GM23338 (cell line): ENCODE data around the gene SYT2. TPM values are rescaled to one million over a fixed set of nuclear protein-coding genes. Genes with fewer than 3 reads are reported as not detected.

Source experiments
- ATAC-seq: fragments of 200-7000 bp; cut with Tn5 transposase; 3 replicates; pipeline ENCODE4 v1.9.1; 2020
- DNase-seq: peaks from one replicate; pipeline ENCODE4 v3.0.0-alpha.2; 2015; ENCODE audit warnings: low spot score
- H2AFZ ChIP-seq: fragments of 200-600 bp; sonication (generic); 2 replicates; pipeline ENCODE4 v1.8.0; 2016; ENCODE audit warnings: antibody characterized with exemption, mild to moderate bottlenecking, moderate library complexity
- H3F3A ChIP-seq: fragments of 200-600 bp; sonication (generic); replicated peaks from 2 replicates; pipeline ENCODE4 v1.8.0; 2017; ENCODE audit warnings: antibody characterized with exemption, mixed run types, low read depth
- H3K27ac ChIP-seq: fragments of 200-600 bp; sonication (generic); 2 replicates; pipeline ENCODE4 v1.6.1; 2016; ENCODE audit warnings: low read depth
- H3K27me3 ChIP-seq: fragments of 200-600 bp; sonication (generic); 2 replicates; pipeline ENCODE4 v1.8.0; 2016; ENCODE audit warnings: mild to moderate bottlenecking, mixed run types, moderate library complexity; ENCODE audit not compliant: insufficient read depth
- H3K36me3 ChIP-seq: fragments of 200-600 bp; sonication (generic); 2 replicates; pipeline ENCODE4 v1.8.0; 2016; ENCODE audit warnings: mild to moderate bottlenecking; ENCODE audit not compliant: insufficient read depth
- H3K4me1 ChIP-seq: fragments of 200-600 bp; sonication (generic); 2 replicates; pipeline ENCODE4 v1.8.0; 2016; ENCODE audit warnings: mild to moderate bottlenecking, moderate library complexity; ENCODE audit not compliant: insufficient read depth
- H3K4me2 ChIP-seq: fragments of 200-600 bp; sonication (generic); 2 replicates; pipeline ENCODE4 v1.7.1; 2017; ENCODE audit warnings: mixed run types
- H3K4me3 ChIP-seq: fragments of 200-600 bp; sonication (generic); 2 replicates; pipeline ENCODE4 v1.6.1; 2016; ENCODE audit warnings: mixed run types
- H3K79me2 ChIP-seq: fragments of 200-600 bp; sonication (generic); replicated peaks from 2 replicates; pipeline ENCODE4 v1.8.0; 2017; ENCODE audit warnings: mild to moderate bottlenecking; ENCODE audit not compliant: insufficient read depth
- H3K9me2 ChIP-seq: fragments of 200-600 bp; sonication (generic); 2 replicates; pipeline ENCODE4 v1.8.0; 2017; ENCODE audit not compliant: insufficient read depth
- H4K20me1 ChIP-seq: fragments of 200-600 bp; sonication (generic); replicated peaks from 2 replicates; pipeline ENCODE4 v1.8.0; 2017; ENCODE audit warnings: mild to moderate bottlenecking; ENCODE audit not compliant: insufficient read depth
- H3K27ac Mint-ChIP-seq: 2 replicates; pipeline ENCODE4 v1.8.0; 2020; ENCODE audit warnings: inconsistent platforms, mild to moderate bottlenecking, moderate library complexity, mixed read lengths
- H3K27me3 Mint-ChIP-seq: 3 replicates; pipeline ENCODE4 v1.8.0; 2022; ENCODE audit warnings: low read depth, mild to moderate bottlenecking, moderate library complexity, mixed read lengths, inconsistent platforms; ENCODE audit not compliant: insufficient read depth, poor library complexity
- H3K36me3 Mint-ChIP-seq: 3 replicates; pipeline ENCODE4 v1.8.0; 2021; ENCODE audit warnings: low read depth, mild to moderate bottlenecking, inconsistent platforms, moderate library complexity, mixed read lengths
- H3K4me1 Mint-ChIP-seq: 3 replicates; pipeline ENCODE4 v1.8.0; 2020; ENCODE audit warnings: mild to moderate bottlenecking, inconsistent platforms, mixed read lengths
- H3K4me3 Mint-ChIP-seq: 3 replicates; pipeline ENCODE4 v1.8.0; 2021; ENCODE audit warnings: moderate library complexity, mild to moderate bottlenecking, inconsistent platforms, mixed read lengths
- H3K9me3 Mint-ChIP-seq: 3 replicates; pipeline ENCODE4 v1.8.0; 2020; ENCODE audit warnings: moderate library complexity, mild to moderate bottlenecking, inconsistent platforms, mixed read lengths
- EZH2 ChIP-seq: fragments of 200-600 bp; sonication (generic); IDR thresholded peaks from one replicate; pipeline ENCODE4 v1.8.0; 2017; ENCODE audit warnings: antibody characterized with exemption, mild to moderate bottlenecking, low read depth; ENCODE audit not compliant: unreplicated experiment
- EZH2phosphoT487 ChIP-seq: fragments of 200-600 bp; sonication (generic); IDR thresholded peaks from one replicate; pipeline ENCODE4 v1.8.1; 2018; ENCODE audit warnings: antibody characterized with exemption; ENCODE audit not compliant: unreplicated experiment
- JUNB ChIP-seq: IDR thresholded peaks from one replicate; pipeline ENCODE4 v1.6.1; 2016; ENCODE audit warnings: antibody characterized with exemption; ENCODE audit not compliant: unreplicated experiment
- NANOG ChIP-seq: IDR thresholded peaks from 2 replicates; pipeline ENCODE4 v1.6.1; 2016; ENCODE audit warnings: antibody characterized with exemption, borderline replicate concordance
- POLR2AphosphoS5 ChIP-seq: IDR thresholded peaks from 2 replicates; pipeline ENCODE4 v1.6.1; 2016; ENCODE audit warnings: antibody characterized with exemption, low read depth
- STAT1 ChIP-seq: IDR thresholded peaks from one replicate; pipeline ENCODE4 v1.6.1; 2016; ENCODE audit warnings: antibody characterized with exemption; ENCODE audit not compliant: unreplicated experiment
- ZNF114 ChIP-seq: fragments of 250-450 bp; sonication (Bioruptor Pico); IDR thresholded peaks from 2 replicates; pipeline ENCODE4 v1.5.0; 2020; ENCODE audit warnings: mild to moderate bottlenecking, moderate library complexity
- ZNF331 ChIP-seq: fragments of 250-450 bp; sonication (Bioruptor Pico); IDR thresholded peaks from 2 replicates; pipeline ENCODE4 v1.5.0; 2020; ENCODE audit warnings: low read depth, mild to moderate bottlenecking, moderate library complexity
- ZNF462 ChIP-seq: fragments of 250-450 bp; sonication (Bioruptor Pico); IDR thresholded peaks from 2 replicates; pipeline ENCODE4 v1.5.0; 2020; ENCODE audit warnings: mild to moderate bottlenecking, moderate library complexity
- polyA plus RNA-seq: library from polyadenylated mRNA; unstranded; fragments of >200 nt; fragmentation: Nextera tagmentation; extraction: Ambion mirVana; gene quantifications from 2 replicates; pipeline ENCODE4 v1.2.1, GENCODE V29; 2016
- total RNA-seq: library from RNA; depleted of rRNA; stranded (reverse); fragments of >200 nt; shearing (Covaris generic); gene quantifications from 2 replicates; pipeline ENCODE4 v1.2.3, GENCODE V29; 2014
- TF ChIP-seq, protein P1 (sequence below): IDR thresholded peaks from 2 replicates; pipeline ENCODE4 v1.6.1; 2016; ENCODE audit warnings: antibody characterized with exemption
- TF ChIP-seq, protein P2 (sequence below): IDR thresholded peaks from one replicate; pipeline ENCODE4 v1.6.1; 2018; ENCODE audit warnings: antibody characterized with exemption; ENCODE audit not compliant: unreplicated experiment

Gene SYT2
- total and polyA plus RNA-seq, 2 experiments from 2014 or later: 2.4 to 12.5 TPM

DNA sequence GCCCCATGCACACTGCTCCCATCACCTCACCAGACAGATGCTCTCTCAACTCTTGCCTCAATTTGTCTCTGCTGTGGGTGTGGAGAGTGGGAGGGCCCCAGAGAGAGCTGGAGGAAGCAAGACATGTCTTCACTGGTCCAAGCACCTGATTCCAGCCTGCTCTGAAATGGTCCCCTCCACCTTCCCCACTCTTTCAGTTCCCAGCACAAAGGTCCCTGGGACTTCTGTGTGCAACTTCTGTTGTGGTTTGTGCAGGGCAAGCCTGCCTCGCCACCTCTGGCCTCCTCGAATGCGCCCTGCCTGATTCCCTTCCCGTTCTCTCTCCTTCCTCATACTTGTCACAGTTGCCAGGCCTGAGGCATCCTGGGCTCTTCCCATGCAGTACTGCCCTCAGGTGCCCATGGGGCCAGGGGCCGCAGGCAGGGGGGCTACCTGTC, 119.3 kb downstream of the SYT2 start:
- Histone ChIP-seq H3K9me2 (peaks cover 4% of the 10 kb centered on the region; the same call in 1 of the 2 replicates), H3K79me2 (no peaks in the 10 kb centered on the region), H4K20me1 (no peaks in the 10 kb centered on the region), H3K4me1 (no peaks in the 10 kb centered on the region), H3K27me3 (no peaks in the 10 kb centered on the region), H2AFZ (no peak overlapping the region), H3F3A (no peaks in the 10 kb centered on the region), H3K36me3 (no peaks in the 10 kb centered on the region), H3K4me2 (no peak overlapping the region), H3K27ac (no peak overlapping the region), H3K4me3 (no peak overlapping the region)
- H3K36me3 Mint-ChIP-seq: peaks cover 4% of the 10 kb centered on the region; the same call in 2 of the 3 replicates
- no peaks in the 10 kb centered on the region for H3K4me1 Mint-ChIP-seq
- H3K27me3 Mint-ChIP-seq: peaks cover 2% of the 10 kb centered on the region
- no peaks in the 10 kb centered on the region for H3K9me3 Mint-ChIP-seq
- no peak for ATAC-seq
- no peak overlapping the region for H3K4me3 Mint-ChIP-seq
- H3K27ac Mint-ChIP-seq: no peak overlapping the region
- TF ChIP-seq JUNB: no peak
- no peak for TF ChIP-seq POLR2AphosphoS5
- no peak for TF ChIP-seq STAT1
- TF ChIP-seq, protein P1, sequence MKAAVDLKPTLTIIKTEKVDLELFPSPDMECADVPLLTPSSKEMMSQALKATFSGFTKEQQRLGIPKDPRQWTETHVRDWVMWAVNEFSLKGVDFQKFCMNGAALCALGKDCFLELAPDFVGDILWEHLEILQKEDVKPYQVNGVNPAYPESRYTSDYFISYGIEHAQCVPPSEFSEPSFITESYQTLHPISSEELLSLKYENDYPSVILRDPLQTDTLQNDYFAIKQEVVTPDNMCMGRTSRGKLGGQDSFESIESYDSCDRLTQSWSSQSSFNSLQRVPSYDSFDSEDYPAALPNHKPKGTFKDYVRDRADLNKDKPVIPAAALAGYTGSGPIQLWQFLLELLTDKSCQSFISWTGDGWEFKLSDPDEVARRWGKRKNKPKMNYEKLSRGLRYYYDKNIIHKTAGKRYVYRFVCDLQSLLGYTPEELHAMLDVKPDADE: no peak
- TF ChIP-seq EZH2: no peak
- TF ChIP-seq EZH2phosphoT487: no peak
- no peak for TF ChIP-seq NANOG
- TF ChIP-seq, protein P2, sequence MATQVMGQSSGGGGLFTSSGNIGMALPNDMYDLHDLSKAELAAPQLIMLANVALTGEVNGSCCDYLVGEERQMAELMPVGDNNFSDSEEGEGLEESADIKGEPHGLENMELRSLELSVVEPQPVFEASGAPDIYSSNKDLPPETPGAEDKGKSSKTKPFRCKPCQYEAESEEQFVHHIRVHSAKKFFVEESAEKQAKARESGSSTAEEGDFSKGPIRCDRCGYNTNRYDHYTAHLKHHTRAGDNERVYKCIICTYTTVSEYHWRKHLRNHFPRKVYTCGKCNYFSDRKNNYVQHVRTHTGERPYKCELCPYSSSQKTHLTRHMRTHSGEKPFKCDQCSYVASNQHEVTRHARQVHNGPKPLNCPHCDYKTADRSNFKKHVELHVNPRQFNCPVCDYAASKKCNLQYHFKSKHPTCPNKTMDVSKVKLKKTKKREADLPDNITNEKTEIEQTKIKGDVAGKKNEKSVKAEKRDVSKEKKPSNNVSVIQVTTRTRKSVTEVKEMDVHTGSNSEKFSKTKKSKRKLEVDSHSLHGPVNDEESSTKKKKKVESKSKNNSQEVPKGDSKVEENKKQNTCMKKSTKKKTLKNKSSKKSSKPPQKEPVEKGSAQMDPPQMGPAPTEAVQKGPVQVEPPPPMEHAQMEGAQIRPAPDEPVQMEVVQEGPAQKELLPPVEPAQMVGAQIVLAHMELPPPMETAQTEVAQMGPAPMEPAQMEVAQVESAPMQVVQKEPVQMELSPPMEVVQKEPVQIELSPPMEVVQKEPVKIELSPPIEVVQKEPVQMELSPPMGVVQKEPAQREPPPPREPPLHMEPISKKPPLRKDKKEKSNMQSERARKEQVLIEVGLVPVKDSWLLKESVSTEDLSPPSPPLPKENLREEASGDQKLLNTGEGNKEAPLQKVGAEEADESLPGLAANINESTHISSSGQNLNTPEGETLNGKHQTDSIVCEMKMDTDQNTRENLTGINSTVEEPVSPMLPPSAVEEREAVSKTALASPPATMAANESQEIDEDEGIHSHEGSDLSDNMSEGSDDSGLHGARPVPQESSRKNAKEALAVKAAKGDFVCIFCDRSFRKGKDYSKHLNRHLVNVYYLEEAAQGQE: no peak
- DNase-seq: no peak

DNA sequence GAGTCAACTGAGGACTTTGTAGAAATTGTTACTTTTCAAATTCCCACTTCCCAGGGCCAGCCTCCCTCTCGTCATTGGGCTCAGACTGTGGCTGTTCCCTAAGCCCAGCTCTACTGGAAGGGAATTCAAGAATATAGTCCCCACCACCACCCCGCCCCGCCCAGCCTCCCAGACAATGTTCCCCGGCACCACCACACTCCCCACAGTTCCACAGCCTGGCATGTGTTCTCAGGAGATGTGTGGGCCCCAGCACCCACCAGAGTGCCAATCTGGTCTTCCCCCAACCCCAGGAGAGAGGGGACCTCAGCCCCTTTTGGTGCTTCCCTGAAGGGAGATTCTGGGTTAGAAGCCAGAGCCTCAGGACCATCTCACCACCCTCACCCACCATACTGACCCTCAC, 120.1 kb downstream of the SYT2 start:
- no peak overlapping the region for H3K4me2 ChIP-seq
- TF ChIP-seq POLR2AphosphoS5 (no peak), ZNF462 (CRISPR knock-in tag) (no peak), EZH2 (no peak), ZNF114 (CRISPR knock-in tag) (no peak), NANOG (no peak), ZNF331 (CRISPR knock-in tag) (no peak)

More for the DNA sequence above, 120.1 kb downstream of the SYT2 start:
- H3K9me3 Mint-ChIP-seq: no peaks in the 10 kb centered on the region
- Histone ChIP-seq H3K79me2 (no peaks in the 10 kb centered on the region), H3K9me2 (peaks cover 4% of the 10 kb centered on the region; the same call in 1 of the 2 replicates), H3K27me3 (no peaks in the 10 kb centered on the region), H3K4me1 (no peaks in the 10 kb centered on the region), H3K27ac (no peak overlapping the region), H3F3A (no peaks in the 10 kb centered on the region), H4K20me1 (no peaks in the 10 kb centered on the region), H3K36me3 (no peaks in the 10 kb centered on the region), H2AFZ (no peak overlapping the region), H3K4me3 (no peak overlapping the region)
- H3K4me1 Mint-ChIP-seq: no peaks in the 10 kb centered on the region
- no peak overlapping the region for H3K27ac Mint-ChIP-seq
- DNase-seq: no peak
- no peak overlapping the region for H3K4me3 Mint-ChIP-seq
- H3K27me3 Mint-ChIP-seq: peaks cover 2% of the 10 kb centered on the region
- ATAC-seq: no peak
- H3K36me3 Mint-ChIP-seq: no peaks in the 10 kb centered on the region
